Right lobe of liver (tissue), 4 donors: Measurements from ENCODE around the gene TLE2.

Experiments used
- CTCF ChIP-seq, 4 donors: fragments of 200-600 bp in 3 of 4; fragments of 450-650 bp in 1 of 4; IDR thresholded peaks; one replicate each; pipeline versions ENCODE4 v1.5.1 to v1.8.0; 2016 to 2022; ENCODE audit warnings: antibody characterized with exemption in 4 of 4, mild to moderate bottlenecking in 2 of 4
- POLR2A ChIP-seq: fragments of 450-650 bp; IDR thresholded peaks from one replicate; pipeline ENCODE4 v1.6.1; 2017; ENCODE audit warnings: antibody characterized with exemption, mild to moderate bottlenecking
- donor health status: DM: no; HTN: no; CAD: no.
- donor health status: DM: no; HTN: no; CAD: no.
- donor health status: DM: no; HTN: yes; CAD: no.

- TF ChIP-seq CTCF (IDR thresholded peaks at IDR 0.05): no peak
- no peak for TF ChIP-seq POLR2A
Observed at GRCh38 chr19:3015126-3016057, 13.7 kb downstream of the TLE2 start.
